KG1 (cell line): Measurements from ENCODE around the gene PDE6G.
"Not testable (repeated sequence)": the region's sequence is repeated elsewhere in the genome, so short reads cannot be mapped to it uniquely, and the experiment has no call there.

Experiments
- DNase-seq: peaks from one replicate; lab custom pipeline; 2025; lab: John Stamatoyannopoulos, UW

Gene PDE6G

DNA sequence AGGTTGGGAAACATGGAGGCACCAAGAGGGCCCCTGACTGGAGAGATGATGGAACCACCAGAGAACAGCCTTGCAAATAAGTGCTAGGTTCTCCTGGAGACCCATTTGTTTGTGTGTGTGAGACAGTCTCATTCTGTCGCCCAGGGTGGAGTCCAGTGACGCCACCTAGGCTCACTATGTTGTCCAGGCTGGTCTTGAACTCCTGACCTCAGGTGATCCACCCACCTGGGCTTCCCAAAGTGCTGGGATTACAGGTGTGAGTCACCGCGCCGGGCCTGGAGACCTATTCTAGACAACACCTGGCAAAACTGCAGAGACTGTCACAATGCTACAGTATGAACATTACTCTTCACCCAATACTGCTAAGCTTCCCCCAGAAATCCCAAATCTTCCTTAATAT, 20.9 kb downstream of the PDE6G start:
- DNase-seq = no peak

DNA sequence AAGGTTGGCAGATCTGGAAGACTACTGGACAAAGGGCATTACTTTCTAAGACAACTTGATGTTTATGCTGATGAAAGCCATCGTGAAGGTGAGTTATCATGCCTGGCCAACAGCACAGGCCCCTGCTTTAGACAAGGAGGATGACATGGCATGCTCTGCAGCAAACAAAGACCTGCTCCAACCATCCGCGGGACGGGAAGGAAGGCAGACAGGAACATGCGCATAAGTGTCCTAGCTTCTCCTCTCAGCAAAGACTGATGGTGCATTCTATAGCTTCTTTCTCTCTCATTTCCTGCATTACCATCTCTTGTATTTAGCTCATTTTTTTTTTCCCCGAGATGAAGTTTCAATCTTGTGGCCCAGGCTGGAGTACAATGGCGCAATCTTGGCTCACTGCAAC, 24.9 kb downstream of the PDE6G start:
- DNase-seq = no peak

DNA sequence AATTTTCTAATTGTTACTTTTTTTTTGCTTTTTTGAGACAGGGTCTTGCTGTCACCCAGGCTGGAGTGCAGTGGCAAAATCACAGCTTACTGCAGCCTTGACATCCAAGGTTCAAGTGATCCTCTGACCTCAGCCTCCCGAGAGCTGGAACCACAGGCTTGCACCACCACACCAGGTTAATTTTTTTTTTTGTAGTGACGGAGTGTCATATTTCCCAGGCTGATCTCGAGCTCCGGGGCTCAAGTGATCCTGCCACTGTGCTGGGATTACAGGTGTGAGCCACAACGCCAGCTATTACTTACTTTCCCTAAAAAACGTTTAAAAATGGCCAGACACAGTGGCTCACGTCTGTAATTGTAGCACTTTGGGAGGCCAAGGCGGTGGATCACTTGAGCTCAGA, 26.1 kb downstream of the PDE6G start:
- no peak for DNase-seq

DNA sequence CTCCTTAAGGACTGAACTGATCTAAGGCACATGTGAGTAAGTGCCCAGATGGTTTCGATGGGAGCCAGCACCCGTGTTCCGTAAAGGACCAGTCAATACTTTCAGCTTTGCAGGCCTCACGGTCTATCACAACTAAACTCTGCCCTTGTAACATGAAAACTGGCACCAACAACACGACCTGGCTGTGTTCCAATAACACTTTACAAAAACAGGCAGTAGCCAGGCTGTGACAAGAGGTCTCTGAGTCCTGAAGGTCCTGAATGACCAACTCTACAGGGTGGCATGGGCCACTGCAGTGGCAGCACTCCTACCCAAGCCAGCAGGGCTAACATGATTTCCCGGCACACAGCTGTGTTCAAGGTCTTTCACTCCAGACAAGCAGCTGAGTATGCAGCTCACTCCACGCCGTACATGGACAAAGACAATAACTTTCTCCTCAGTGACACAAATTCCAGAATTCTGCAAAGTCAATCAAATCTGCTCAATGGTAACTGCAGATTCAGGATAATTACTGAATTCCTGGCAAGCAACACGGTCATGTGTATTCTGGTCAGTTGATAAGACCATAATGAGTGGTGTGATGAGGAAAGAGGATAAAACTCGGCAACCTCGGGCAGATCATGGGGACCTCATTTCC, 34.7 kb downstream of the PDE6G start:
- DNase-seq = no peak

DNA sequence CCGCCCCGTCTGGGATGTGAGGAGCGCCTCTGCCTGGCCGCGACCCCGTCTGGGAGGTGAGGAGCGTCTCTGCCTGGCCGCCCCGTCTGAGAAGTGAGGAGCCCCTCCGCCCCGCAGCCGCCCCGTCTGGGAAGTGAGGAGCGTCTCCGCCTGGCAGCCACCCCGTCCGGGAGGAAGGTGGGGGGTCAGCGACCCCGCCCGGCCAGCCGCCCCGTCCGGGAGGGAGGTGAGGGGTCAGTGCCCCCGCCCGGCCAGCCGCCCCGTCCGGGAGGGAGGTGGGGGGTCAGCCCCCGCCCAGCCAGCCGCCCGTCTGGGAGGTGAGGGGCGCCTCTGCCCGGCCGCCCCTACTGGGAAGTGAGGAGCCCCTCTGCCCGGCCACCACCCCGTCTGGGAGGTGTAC, 38.0 kb downstream of the PDE6G start:
- not testable (repeated sequence) for DNase-seq

DNA sequence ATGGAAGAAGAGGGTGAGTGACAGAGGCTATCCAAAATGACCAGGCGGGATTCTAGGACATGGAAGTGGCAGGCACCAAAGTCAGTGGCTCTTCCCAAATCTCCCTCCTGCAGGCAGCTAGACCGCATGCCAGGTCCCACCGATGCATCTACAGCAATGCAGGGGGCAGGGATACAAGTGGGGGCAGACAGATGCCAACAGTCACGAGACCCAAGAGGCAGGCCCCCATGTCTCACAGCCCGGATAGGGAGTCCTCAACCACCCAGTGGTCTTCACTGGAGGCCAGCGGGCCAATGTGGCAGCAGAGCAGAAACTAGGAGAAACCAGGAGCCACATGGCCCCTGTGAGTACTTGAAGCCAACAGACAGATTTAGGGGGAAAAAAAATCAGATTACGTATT, 39.5 kb downstream of the PDE6G start:
- no peak for DNase-seq

DNA sequence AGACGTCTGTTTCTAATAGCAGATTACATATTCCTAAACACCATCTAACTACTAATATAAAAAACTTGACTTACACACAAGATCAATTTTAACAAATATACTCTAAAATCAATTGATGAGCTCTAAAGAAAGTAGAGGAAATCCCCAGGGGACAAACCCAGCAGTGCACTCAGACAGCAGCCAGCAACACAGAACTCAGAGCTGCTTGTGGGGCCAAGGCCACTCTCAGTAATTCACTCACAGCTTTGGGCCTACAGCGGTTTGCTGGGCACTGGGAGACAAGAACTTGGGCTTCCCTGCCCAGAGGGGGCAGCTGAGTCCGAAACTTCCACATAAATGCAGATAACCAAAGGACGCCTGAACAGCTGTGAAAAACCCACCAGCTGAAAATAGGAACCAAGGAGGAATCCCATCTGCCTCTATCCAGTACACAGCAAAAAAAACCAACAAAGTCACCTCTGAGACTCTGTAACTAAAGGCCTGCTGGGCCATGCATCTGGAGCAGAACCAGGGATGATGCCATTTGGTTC, 40.9 kb downstream of the PDE6G start:
- no peak for DNase-seq

DNA sequence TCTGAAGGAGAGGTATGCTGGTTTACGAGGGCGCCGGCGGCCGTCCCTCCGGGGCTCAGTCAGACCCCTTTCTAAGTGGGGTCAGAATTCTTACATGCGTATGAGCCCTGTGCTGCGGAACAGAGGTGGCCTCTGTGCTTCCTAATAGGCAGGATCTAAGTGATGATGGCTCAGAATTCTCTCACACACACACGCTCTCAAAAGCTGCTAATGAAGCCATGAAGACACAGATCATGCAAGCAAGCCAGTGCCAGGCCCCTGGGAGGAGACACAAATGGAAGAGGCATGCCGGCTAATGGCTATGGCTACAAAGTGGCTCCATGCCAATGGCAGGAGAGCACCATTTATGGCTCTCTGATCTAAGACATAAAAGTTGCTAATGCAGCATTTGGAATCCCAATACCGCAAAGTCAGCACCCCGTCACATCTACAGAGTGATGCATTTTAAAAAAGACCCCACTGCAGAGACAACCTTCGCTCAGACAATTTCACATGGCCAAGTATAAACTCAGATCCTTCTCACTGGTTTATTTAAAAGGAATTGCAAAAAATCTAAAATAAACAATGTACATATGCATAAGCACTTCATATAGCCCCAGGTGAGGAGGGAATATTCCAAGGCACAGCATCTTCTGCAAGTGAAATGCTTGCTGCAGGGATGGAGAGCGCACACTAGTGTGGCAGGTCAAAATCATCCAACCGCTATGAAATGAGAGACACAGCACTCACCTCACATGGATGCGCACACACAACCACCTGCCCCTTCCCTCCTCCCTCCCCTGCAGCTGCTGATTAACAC, 44.0 kb downstream of the PDE6G start:
- no peak for DNase-seq

DNA sequence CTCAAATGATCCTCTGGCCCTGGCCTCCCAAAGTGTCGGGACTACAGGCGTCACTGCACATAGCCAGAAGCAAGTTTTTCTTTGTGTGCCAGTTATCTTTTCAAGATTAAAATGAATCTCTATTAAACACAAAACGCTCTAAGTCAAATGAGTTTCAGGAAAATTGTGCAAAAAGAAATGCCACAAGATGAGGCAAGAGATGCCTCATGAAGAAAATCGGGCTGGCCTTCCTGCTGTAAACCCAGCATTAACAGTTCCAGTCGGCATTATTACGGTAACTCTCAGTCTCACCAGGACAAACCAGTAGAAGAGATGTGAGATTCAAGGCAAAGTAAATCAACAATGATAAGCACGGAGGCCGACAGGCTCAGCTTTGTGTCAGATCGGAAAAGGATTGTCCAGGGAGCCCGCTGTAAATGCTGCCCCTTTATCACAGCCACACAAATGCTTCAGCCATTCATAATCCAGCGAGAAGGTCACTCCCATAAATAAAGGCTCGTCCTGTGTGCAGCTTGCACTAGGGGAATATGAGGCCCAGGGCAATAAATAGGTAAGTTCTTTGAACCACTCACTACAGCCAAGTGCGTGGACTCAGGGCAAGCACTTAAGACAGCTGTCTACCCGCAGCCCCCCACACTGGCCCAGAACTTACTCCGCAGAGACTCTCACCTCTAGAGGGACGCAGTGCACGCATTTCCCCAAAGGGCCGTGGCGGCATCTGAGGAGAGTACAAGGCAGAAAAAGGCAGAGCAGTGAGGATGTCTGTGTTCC, 46.6 kb downstream of the PDE6G start:
- DNase-seq = no peak

DNA sequence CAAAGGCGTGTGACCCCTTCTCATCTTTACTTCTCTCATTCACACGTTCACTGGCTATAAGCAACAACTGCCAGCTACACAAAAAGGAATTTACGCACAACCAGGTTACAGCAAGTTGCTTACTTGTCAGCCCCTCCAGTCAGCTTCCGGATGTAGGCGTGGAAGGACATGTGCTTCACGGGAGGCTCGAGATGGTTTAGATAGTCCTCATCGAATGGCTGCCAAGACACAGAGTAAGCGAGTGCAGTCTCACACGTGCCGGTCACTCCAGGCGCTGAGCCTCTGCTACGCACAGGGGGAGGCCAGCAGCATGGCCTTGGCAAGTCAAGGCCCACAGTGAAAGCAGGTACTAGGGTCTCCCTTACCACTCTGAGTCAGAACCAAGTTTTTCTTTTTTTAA, 47.7 kb downstream of the PDE6G start:
- DNase-seq = no peak

DNA sequence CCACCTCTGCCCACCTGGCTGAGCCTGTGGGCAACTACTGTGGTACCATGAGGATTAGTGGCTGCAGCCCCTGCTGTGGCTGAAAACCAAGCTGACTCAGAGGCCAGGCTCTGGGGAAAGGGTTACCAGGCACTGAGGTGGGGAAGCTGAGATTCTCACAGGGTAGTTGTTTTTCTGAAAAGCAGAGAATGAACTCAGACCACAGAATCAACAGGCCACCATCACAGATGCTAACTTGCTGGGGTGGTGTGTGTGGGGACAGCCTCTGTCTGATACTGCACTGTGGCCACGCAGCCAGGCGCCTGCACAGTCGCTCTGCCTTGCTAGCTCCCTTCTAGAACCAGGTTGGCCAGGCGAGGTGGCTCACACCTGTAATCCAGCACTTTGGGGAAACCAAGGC, 48.3 kb downstream of the PDE6G start:
- DNase-seq = no peak

DNA sequence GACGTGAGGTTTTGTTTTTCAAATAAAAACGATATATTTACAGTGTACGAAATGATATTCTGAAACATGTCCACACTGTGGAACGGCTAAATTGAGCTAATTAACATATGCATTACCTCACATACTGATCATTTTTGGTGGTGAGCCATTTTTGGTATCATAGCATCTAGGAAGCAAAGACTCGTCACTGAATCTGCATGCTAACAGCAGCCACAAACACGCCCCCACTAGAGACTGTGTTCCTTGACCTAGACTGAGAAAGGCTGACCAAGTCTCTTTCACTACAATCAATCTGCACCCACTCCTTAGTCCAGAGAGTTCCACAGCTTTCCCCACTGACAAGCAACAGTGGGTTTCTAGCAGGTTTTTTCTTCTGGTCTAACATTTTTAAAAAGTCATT, 48.9 kb downstream of the PDE6G start:
- no peak for DNase-seq

DNA sequence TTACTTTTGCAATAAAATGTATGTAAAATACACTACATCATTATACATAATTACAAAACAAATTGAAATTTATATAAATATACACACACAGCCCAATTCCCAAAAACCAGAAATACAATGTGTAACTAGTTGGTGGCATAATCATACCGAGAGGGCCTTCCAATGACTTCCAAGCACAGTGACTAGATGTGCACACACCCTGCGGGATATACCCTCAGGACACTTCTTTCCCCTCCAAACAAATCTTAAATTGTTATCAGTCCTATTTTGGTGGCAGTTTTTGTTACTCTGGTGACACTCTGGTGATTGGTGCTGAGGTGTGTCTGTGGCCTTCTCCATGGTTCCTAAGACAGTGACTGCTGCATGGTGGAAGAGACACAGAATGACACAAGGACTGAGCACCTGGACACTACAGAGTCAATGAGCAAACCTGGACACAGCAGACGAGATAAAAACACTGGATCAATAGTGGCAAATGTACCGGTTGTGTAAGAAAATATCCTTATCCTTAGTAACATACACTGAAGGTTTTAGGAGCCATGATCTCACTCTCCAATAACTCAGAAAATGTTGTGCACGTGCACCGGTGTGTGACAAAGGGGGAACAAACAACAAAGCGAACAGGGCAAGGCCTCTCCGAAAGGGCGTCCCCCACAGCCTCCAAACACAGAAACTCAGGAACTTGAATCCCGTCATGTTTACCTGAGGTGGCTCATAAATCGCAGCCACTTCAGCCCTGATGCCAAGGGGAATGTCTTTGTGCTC, 52.3 kb downstream of the PDE6G start:
- no peak for DNase-seq

DNA sequence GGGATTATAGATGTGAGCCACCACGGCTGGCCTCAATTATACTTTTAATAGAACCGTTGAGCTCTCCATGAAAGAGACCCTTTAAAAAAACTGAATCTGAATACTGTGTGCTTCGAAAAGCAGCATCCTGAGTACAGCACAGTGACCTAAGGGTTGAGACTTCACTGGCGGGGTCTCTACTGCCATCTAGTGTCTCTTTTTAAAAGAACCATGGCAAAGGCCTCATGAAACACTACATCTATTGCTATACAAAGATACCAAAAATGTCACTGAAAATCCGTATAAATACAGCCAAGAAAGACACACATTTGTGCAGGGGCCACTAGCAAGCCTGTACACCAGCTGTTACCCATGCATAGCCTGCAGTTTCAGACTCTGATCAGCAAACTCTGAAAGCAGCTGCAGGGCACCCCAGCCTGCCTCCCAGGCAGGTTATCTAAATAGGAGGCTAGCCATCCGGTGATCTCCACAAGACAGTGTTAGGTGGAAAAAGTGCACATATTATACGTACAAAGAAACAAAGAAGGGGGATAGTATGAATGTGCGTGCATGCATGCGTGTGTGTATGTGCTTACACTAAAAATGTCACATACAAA, 54.7 kb downstream of the PDE6G start:
- no peak for DNase-seq
